Spinal cord (tissue), 10 donors: ENCODE results near the gene BBOX1. TPM values are rescaled to one million over a fixed set of nuclear protein-coding genes. Genes with fewer than 3 reads are reported as not detected.
"Not testable (repeated sequence)": the region's sequence is repeated elsewhere in the genome, so short reads cannot be mapped to it uniquely, and the experiment has no call there.

Experiments
- DNase-seq, 6 donors: peaks; one replicate each; pipeline versions ENCODE4 v3.0.0 to v3.0.0-alpha.2; 2013 to 2015; ENCODE audit warnings: low spot score in 6 of 6, low read depth in 4 of 6
- H3K27ac ChIP-seq: one replicate; pipeline ENCODE4 v1.5.1; 2013; ENCODE audit warnings: low read depth, low read length, control low read depth
- H3K27me3 ChIP-seq: one replicate; pipeline ENCODE4 v1.6.1; 2013; ENCODE audit warnings: low read length; ENCODE audit not compliant: control insufficient read depth, insufficient read depth
- H3K36me3 ChIP-seq: one replicate; pipeline ENCODE4 v1.6.1; 2013; ENCODE audit warnings: low read length; ENCODE audit not compliant: control insufficient read depth, insufficient read depth
- H3K4me1 ChIP-seq: one replicate; pipeline ENCODE4 v1.6.1; 2013; ENCODE audit warnings: low read length; ENCODE audit not compliant: control insufficient read depth, insufficient read depth
- H3K4me3 ChIP-seq: one replicate; pipeline ENCODE4 v1.5.1; 2013; ENCODE audit warnings: low read depth, low read length, control low read depth
- H3K9me3 ChIP-seq: one replicate; pipeline ENCODE4 v1.6.1; 2013; ENCODE audit warnings: low read length; ENCODE audit not compliant: control insufficient read depth, insufficient read depth
- WGBS: methylation state at CpG from one replicate; pipeline ENCODE4 v1.1.5; 2013; ENCODE audit warnings: missing lambda C conversion rate; ENCODE audit not compliant: insufficient coverage; 5-methylcytosine and 5-hydroxymethylcytosine counted together
- polyA plus RNA-seq, 2 donors: library from polyadenylated mRNA; unstranded; fragments of 120-200 nt; gene quantifications; one replicate each; pipeline ENCODE4 v1.2.1, GENCODE V29; 2013; ENCODE audit not compliant: insufficient read length in 2 of 2
- total RNA-seq, 2 donors: library from RNA; depleted of rRNA in 1 of 2; stranded (reverse); fragments of 120-200 nt in 1 of 2; fragments of >200 nt in 1 of 2; gene quantifications; one replicate each; pipeline versions ENCODE4 v1.2.3 to v1.2.4, GENCODE V29; 2013 to 2014
- donor health status: healthy.

BBOX1 gene
- total and polyA plus RNA-seq, 4 donors, result 19.8 to 42.8 (median 29.9) TPM

DNA sequence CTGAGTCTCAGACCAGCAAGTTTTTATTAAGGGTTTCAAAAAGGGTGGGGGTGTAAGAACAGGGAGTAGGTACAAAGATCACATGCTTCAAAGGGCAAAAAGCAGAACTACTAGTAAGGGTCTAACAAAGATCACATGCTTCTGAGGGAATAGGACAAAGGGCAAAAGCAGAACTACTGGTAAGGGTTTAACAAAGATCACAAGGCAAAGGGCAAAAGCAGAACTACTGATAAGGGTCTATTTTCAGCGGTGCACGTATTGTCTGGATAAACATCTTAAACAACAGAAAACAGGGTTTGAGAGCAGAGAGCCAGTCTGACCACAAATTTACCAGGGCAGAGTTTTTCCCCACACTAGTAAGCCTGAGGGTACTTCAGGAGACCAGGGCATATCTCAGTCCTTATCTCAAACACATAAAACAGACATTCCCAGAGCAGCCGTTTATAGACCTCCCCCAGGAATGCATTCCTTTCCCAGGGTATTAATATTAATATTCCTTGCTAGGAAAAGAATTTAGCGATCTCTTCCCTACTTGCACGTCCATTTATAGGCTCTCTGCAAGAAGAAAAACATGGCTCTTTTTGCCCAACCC is 49.8 kb downstream of the BBOX1 start:
- DNase-seq, H3K4me1 ChIP-seq, H3K27me3 ChIP-seq, H3K36me3 ChIP-seq, H3K4me3 ChIP-seq, H3K9me3 ChIP-seq, H3K27ac ChIP-seq: not testable (repeated sequence)
- WGBS, result 92% methylated on average over 2 of the region's 5 CpGs

DNA sequence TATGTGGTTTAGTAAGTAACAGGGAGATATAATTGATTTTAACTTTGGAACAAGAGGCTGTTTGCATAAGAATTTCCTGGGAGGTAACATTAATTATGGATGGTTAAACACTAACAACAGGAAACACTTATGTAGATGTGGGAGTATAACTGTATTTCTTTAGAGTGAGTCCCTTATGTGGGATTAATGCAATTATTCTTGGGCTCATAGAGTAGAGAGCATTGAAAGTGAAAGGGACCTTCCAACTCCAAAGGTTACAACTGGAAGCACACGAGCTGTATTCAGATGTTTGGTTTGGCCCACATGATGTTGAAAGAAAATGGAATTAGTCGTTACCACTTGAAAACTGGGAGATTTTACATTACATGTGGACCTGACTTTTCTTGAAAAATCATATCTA is 53.5 kb downstream of the BBOX1 start:
- Histone ChIP-seq H3K4me3 (no peak overlapping the region), H3K36me3 (no peaks in the 10 kb centered on the region), H3K4me1 (no peaks in the 10 kb centered on the region), H3K9me3 (no peaks in the 10 kb centered on the region), H3K27me3 (no peaks in the 10 kb centered on the region), H3K27ac (peak overlapping the region; percentile 40)
- WGBS, result no CpG with 5 or more reads among the region's 2 CpGs
- no peak for DNase-seq

DNA sequence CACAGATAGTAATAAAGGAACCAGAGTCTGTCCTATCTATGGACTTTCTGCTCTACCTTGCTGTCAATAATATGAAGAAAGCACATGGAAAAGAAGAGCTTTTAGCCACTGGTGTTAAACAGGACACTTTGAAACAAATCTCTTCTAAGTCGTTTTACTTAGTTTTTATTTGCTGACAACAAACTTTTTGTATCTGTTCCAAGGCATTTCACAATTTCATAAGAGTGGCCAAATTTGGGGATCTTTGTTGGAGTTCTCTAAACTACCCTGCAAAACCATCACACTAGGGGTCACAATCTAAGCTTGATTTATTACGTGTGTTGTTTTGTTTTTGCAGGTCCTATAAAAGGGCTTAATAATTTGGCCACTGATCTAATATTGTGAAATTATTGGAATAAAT is 54.4 kb downstream of the BBOX1 start:
- H3K9me3 ChIP-seq, result no peaks in the 10 kb centered on the region
- no CpG with 5 or more reads among the region's 2 CpGs for WGBS
- H3K4me1 ChIP-seq, result no peaks in the 10 kb centered on the region
- no peaks in the 10 kb centered on the region for H3K27me3 ChIP-seq
- no peak for DNase-seq
- no peak overlapping the region for H3K4me3 ChIP-seq
- H3K36me3 ChIP-seq, result no peaks in the 10 kb centered on the region
- no peak overlapping the region for H3K27ac ChIP-seq

DNA sequence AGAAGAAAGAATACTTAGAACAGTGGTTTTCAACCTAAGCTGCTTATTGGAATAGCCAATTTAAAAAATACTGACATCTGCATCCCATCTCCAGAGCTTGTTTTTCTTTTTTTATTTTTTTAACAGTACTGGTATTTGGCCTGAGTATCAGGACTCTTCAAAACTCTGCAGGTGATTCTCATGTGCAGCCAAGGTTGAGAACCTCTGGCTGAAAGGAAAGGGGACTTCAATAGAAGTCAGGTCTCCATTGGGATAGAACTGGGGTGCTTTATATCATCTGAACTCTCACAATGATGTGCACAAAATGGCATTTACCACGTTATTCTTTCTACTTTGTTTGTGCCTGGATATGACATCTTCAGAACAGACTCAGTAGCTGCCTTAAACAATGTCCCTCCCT is 55.3 kb downstream of the BBOX1 start:
- DNase-seq, result peak in 1 of 6 donors; percentile 60
- H3K4me3 ChIP-seq, result no peak overlapping the region
- no peaks in the 10 kb centered on the region for H3K27me3 ChIP-seq
- no peaks in the 10 kb centered on the region for H3K36me3 ChIP-seq
- H3K4me1 ChIP-seq, result no peaks in the 10 kb centered on the region
- no peak overlapping the region for H3K27ac ChIP-seq
- no peaks in the 10 kb centered on the region for H3K9me3 ChIP-seq
- WGBS, result no CpG with 5 or more reads among the region's 1 CpG

DNA sequence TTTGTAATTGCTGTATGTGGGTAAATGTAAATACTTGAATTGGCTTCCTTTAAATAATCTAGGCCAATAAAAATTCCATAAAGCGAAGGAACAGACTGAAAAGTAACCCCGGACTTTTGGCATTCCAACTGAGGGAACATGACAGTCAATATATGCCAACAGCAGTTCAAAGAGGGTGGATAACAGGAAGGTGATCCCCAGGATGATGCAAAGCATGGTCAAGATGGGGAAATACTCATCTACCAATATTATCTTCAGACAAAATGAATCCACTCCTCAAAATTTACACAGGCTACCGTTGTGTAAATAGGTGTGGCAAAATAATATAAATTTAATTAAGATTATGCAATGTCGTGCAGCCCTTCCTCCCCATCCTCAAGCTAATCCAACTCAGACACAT is 56.9 kb downstream of the BBOX1 start:
- Histone ChIP-seq H3K4me1 (no peaks in the 10 kb centered on the region), H3K27ac (no peak overlapping the region), H3K4me3 (no peak overlapping the region), H3K36me3 (no peaks in the 10 kb centered on the region), H3K9me3 (no peaks in the 10 kb centered on the region), H3K27me3 (no peaks in the 10 kb centered on the region)
- 100% methylated on average over 3 of the region's 4 CpGs for WGBS
- no peak for DNase-seq

DNA sequence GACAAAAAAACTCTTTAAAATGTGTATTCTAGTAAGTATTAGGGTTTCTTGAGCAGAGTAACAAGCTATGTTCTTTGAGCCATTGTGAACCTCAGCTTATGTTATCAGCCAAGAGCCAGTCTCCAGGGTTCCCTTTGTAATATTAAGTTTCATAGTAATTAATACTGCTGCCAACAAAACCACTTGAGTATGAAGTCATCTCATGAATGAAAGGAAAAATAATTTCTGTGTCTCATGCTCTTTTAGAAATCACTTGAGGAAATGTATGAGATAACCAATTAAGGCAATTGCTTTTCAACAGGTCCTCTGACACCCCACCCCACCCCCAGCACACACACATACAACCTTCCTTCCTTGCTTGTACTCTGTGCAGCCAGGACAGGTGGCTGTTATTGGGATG is 59.9 kb downstream of the BBOX1 start:
- no peak for DNase-seq
- no peaks in the 10 kb centered on the region for H3K36me3 ChIP-seq

DNA sequence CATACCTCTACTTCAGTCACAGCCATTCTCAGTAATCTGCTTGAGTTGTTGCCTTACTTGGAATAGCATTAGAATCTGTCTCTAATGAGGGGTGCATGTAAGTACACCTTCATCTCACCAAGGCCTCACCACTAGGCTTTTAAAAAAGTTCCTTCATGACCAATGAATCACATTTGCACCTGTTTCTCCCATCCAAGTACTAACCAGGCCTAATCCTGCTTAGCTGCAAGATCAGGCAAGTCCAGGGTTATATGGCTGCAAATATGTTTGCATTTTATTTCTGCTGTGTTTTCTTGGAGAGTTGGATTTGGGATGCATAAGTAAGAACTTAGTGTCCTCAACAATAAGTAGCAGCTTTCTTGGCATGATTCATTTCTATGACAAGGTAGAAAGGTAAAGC is 66.9 kb downstream of the BBOX1 start:
- no peaks in the 10 kb centered on the region for H3K36me3 ChIP-seq
- H3K27me3 ChIP-seq, result no peaks in the 10 kb centered on the region
- no peaks in the 10 kb centered on the region for H3K4me1 ChIP-seq
- no peak for DNase-seq
- H3K4me3 ChIP-seq, result no peak overlapping the region
- H3K9me3 ChIP-seq, result no peaks in the 10 kb centered on the region
- H3K27ac ChIP-seq, result no peak overlapping the region

More for the DNA sequence above, 59.9 kb downstream of the BBOX1 start:
- H3K27ac ChIP-seq, result no peak overlapping the region
- no peaks in the 10 kb centered on the region for H3K9me3 ChIP-seq
- H3K27me3 ChIP-seq, result no peaks in the 10 kb centered on the region
- no peak overlapping the region for H3K4me3 ChIP-seq
- H3K4me1 ChIP-seq, result no peaks in the 10 kb centered on the region

DNA sequence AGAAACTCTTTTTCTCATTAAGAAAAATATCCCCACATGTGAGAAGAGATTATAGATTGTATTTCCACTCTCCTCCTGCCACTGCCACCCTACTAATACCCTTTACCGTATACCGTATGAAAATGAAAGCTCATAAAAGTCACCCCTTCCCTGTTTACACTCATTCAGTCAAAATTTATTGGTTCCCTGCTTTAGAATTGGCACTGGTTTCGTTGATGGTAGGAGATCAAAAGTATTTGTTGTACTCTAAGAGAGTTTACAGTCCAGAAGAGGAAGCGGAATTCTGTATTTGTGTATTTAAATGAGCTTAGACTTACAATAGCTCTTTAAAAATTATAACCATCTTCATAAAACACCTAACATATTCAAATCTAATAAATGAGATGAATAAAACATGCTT is 68.2 kb downstream of the BBOX1 start:
- no peaks in the 10 kb centered on the region for H3K36me3 ChIP-seq
- no peak for DNase-seq
- no CpG with 5 or more reads among the region's 4 CpGs for WGBS
- no peaks in the 10 kb centered on the region for H3K9me3 ChIP-seq
- H3K4me1 ChIP-seq, result no peaks in the 10 kb centered on the region
- no peak overlapping the region for H3K4me3 ChIP-seq
- no peak overlapping the region for H3K27ac ChIP-seq
- H3K27me3 ChIP-seq, result no peaks in the 10 kb centered on the region

DNA sequence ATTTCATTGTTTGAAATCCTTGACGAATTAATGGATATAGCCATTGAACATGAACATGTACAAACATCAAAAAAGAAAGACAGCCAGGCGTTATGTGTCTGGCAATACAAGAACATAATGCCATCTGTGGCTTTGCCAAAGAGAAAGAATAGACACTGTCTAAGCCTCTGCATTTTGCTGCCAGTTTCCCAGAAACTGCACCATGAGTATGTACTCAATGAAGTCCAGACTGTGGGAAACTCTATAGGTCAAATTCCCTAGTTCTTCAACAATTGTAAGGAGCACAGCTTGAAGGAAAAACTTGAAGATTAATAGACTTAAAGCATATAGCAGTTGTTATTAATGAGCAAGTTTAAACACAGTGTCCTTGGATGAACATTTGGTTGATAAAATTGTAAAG is 71.3 kb downstream of the BBOX1 start:
- H3K36me3 ChIP-seq, result no peaks in the 10 kb centered on the region
- DNase-seq, result peak in 4 of 6 donors; percentile 22 to 68 (median 49)
- H3K27me3 ChIP-seq, result no peaks in the 10 kb centered on the region
- no peaks in the 10 kb centered on the region for H3K4me1 ChIP-seq
- peak overlapping the region; percentile 2 for H3K27ac ChIP-seq
- H3K4me3 ChIP-seq, result no peak overlapping the region
- H3K9me3 ChIP-seq, result no peaks in the 10 kb centered on the region
- 20% methylated on average over 1 of the region's 2 CpGs for WGBS

DNA sequence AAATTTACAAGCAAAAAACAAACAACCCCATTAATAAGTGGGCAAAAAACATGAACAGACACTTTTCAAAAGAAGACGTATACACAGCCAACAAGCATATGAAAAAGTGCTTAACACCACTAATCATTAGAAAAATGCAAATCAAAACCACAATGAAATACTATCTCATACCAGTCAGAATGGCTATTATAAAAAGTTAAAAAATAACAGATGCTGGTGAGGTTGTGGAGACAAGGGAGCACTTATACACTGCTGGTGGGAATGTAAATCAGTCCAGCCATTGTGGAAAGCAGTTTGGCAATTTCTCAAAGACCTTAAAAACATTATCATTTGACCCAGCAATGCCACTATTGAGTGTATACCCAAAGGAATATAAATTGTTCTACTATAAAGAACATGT is 72.3 kb downstream of the BBOX1 start:
- Histone ChIP-seq H3K4me3 (no peak overlapping the region), H3K9me3 (no peaks in the 10 kb centered on the region), H3K27ac (no peak overlapping the region), H3K27me3 (no peaks in the 10 kb centered on the region), H3K36me3 (no peaks in the 10 kb centered on the region), H3K4me1 (no peaks in the 10 kb centered on the region)
- DNase-seq, result no peak
- no CpG with 5 or more reads among the region's 1 CpG for WGBS
